Body of pancreas (tissue), 4 donors: ENCODE measurements around the gene GRAMD2A. TPM values are rescaled to one million over a fixed set of nuclear protein-coding genes. Genes with fewer than 3 reads are reported as not detected.

Source experiments
- ATAC-seq: fragments of 150-250 bp; one replicate; pipeline ENCODE4 v1.9.1; 2016
- DNase-seq, 4 donors: peaks; one replicate each; pipeline ENCODE4 v3.0.0-alpha.2; 2019
- H3K27ac ChIP-seq, 4 donors: fragments of 200-600 bp; sonication (generic); 1 replicate in 3 of 4; 2 replicates in 1 of 4; pipeline versions ENCODE4 v1.5.1 to v1.6.1; 2016 to 2019; ENCODE audit warnings: mild to moderate bottlenecking in 1 of 4, mixed read lengths in 1 of 4, moderate library complexity in 1 of 4
- H3K27me3 ChIP-seq, 2 donors: fragments of 200-600 bp; sonication (generic); one replicate each; pipeline ENCODE4 v1.6.0; 2016; ENCODE audit warnings: mild to moderate bottlenecking in 1 of 2
- H3K36me3 ChIP-seq, 2 donors: fragments of 200-600 bp; sonication (generic); replicated peaks in 1 of 2; 2 replicates each; pipeline ENCODE4 v1.5.1; 2016; ENCODE audit warnings: low read depth in 2 of 2; ENCODE audit not compliant: insufficient read depth in 1 of 2
- H3K4me1 ChIP-seq: fragments of 200-600 bp; sonication (generic); one replicate; pipeline ENCODE4 v1.6.0; 2016
- H3K4me3 ChIP-seq, 2 donors: fragments of 200-600 bp; sonication (generic); 1 replicate in 1 of 2; 2 replicates in 1 of 2; pipeline ENCODE4 v1.5.1; 2016 to 2019
- H3K9me3 ChIP-seq, 3 donors: fragments of 200-600 bp; sonication (generic); 1 replicate in 2 of 3; 2 replicates in 1 of 3; pipeline ENCODE4 v1.5.1; 2016
- POLR2A ChIP-seq, 3 donors: fragments of 450-650 bp; IDR thresholded peaks; one replicate each; pipeline ENCODE4 v1.6.1; 2016; ENCODE audit warnings: antibody characterized with exemption in 3 of 3, mild to moderate bottlenecking in 2 of 3
- WGBS, 2 donors: methylation state at CpG; one replicate each; pipeline ENCODE4 v1.1.5; 2017; 5-methylcytosine and 5-hydroxymethylcytosine counted together
- intact Hi-C: fragments of 100-400 bp; cut with DNase I; formaldehyde crosslinking; loops from one replicate; pipeline ENCODE4 v1.15.1; 2023
- total RNA-seq, 2 donors: library from RNA; depleted of rRNA; stranded (reverse); fragments of >200 nt; gene quantifications; one replicate each; pipeline ENCODE4 v1.1.0, GENCODE V29; 2016
- TF ChIP-seq, protein P1 (sequence below), 7 experiments: fragments of 450-650 bp in 4 of 7; fragments of 200-600 bp in 3 of 7; sonication (generic) in 3 of 7; IDR thresholded peaks; one replicate each; pipeline ENCODE4 v1.5.1; 2016 to 2019; ENCODE audit warnings: antibody characterized with exemption in 7 of 7

Gene GRAMD2A
- total RNA-seq, 2 donors from 2014 or later, result 0.26 TPM; not detected in 1

DNA sequence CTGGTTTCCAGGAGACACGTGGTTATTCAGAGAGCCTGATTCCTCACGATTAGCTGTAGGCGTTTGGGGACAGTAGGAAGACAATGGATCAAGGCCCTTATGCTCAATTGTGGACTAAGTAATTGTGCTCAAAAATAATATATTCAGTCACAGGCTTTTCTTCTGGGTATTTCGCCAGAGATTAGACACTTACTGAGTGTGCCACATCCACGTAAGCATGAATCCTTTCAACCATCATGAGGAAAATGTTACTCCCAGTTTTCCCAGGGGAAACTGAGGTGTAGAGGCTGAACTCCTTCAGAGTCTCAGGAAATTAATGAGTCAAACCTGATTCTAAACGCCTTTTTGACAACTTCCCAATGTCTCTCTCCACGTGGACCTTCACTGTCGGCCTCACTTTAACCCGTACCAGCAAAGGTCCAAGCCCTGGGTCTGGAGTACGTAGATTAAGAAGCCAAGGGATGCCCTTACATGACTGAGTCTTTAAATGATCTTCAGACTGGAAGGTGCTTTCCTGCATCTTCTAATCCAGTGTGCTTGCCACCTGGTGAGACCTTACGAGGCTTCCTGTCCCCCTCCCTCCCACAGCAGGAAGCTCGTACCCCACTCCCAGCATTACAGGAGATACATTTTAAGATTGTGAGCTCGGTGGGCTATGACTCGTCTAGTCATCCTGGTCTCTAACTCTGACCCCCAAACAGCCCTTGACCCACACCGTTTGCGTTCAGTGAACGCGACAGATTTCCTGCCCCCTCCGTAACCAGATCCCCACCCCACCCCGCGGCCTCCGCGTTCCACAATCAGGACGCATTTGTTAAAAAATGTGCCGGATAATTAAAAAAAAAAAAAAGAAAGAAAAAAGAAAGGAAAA lies 31.7 kb upstream of the GRAMD2A start:
- intact Hi-C loops, result no loop called here
- ATAC-seq (no peak), DNase-seq (no peak)
- H3K36me3 ChIP-seq, result no peaks in the 10 kb centered on the region
- H3K9me3 ChIP-seq, result no peaks in the 10 kb centered on the region
- WGBS, 2 donors, result 11 to 14% methylated on average over 25 of the region's 25 CpGs
- no peak for TF ChIP-seq POLR2A (IDR thresholded peaks at IDR 0.05)
- TF ChIP-seq, protein P1, sequence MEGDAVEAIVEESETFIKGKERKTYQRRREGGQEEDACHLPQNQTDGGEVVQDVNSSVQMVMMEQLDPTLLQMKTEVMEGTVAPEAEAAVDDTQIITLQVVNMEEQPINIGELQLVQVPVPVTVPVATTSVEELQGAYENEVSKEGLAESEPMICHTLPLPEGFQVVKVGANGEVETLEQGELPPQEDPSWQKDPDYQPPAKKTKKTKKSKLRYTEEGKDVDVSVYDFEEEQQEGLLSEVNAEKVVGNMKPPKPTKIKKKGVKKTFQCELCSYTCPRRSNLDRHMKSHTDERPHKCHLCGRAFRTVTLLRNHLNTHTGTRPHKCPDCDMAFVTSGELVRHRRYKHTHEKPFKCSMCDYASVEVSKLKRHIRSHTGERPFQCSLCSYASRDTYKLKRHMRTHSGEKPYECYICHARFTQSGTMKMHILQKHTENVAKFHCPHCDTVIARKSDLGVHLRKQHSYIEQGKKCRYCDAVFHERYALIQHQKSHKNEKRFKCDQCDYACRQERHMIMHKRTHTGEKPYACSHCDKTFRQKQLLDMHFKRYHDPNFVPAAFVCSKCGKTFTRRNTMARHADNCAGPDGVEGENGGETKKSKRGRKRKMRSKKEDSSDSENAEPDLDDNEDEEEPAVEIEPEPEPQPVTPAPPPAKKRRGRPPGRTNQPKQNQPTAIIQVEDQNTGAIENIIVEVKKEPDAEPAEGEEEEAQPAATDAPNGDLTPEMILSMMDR (IDR thresholded peaks at IDR 0.05), result no peak
- peak overlapping the region in 3 of 4 donors; percentile 88 to 94 (median 93) for H3K27ac ChIP-seq
- peaks cover 38% of the 10 kb centered on the region for H3K4me1 ChIP-seq
- peak overlapping the region; percentile 74 to 82 for H3K4me3 ChIP-seq
- H3K27me3 ChIP-seq, result no peaks in the 10 kb centered on the region

DNA sequence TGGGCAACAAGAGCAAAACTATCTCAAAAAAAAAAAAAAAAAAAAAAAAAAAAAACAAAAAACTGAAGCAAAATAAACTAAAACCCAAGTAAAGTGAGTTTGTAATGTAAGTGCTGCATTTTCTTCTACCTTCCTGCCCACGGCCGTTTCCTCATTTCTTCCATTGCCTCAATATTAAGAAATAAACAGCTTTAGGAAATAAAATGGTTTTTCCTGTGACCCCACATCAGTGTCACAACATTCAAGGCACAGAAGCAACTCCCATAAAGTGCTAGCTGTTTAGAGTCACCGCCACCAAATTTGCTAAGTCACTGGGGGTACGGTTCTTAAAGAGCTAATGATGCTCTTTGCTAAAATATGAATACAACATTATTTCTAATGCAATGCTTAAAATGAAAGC lies 30.1 kb upstream of the GRAMD2A start:
- H3K4me3 ChIP-seq, result no peak overlapping the region
- ATAC-seq (no peak), DNase-seq (no peak)
- H3K36me3 ChIP-seq, result no peaks in the 10 kb centered on the region
- intact Hi-C loops, result no loop called here
- TF ChIP-seq, protein P1 (IDR thresholded peaks at IDR 0.05), result no peak
- no peak for TF ChIP-seq POLR2A (IDR thresholded peaks at IDR 0.05)
- no peaks in the 10 kb centered on the region for H3K27me3 ChIP-seq
- peak overlapping the region in 1 of 4 donors; percentile 94 for H3K27ac ChIP-seq
- H3K9me3 ChIP-seq, result no peaks in the 10 kb centered on the region
- H3K4me1 ChIP-seq, result peaks cover 35% of the 10 kb centered on the region
- 75 to 91% methylated on average over 4 of the region's 4 CpGs for WGBS, 2 donors

DNA sequence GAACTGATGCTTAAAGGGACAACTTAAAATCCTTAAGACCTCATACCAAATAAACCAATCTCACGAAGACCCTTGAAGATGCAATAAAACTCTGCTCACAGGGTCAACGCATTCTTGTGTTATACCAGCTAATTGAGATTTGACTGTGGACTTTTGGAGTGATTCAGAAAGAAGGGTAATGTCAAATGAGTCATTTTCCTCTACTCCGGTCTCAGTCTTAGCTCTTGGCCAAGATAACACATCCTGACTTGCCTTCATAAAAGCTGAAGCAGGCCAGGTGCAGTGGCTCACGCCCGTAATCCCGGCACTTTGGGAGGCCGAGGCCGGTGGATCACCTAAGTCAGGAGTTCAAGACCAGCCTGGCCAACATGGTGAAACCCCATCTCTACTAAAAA lies 29.6 kb upstream of the GRAMD2A start:
- H3K4me1 ChIP-seq, result peaks cover 30% of the 10 kb centered on the region
- intact Hi-C loops, result no loop called here
- no peaks in the 10 kb centered on the region for H3K36me3 ChIP-seq
- DNase-seq, result no peak
- H3K4me3 ChIP-seq, result no peak overlapping the region
- peak overlapping the region in 3 of 4 donors; percentile 8 to 59 (median 35) for H3K27ac ChIP-seq
- no peaks in the 10 kb centered on the region for H3K9me3 ChIP-seq
- no peak for TF ChIP-seq POLR2A (IDR thresholded peaks at IDR 0.05)
- TF ChIP-seq, protein P1 (IDR thresholded peaks at IDR 0.05), result no peak
- H3K27me3 ChIP-seq, result no peaks in the 10 kb centered on the region
- no peak for ATAC-seq
- WGBS, 2 donors, result 47 to 51% methylated on average over 8 of the region's 8 CpGs

DNA sequence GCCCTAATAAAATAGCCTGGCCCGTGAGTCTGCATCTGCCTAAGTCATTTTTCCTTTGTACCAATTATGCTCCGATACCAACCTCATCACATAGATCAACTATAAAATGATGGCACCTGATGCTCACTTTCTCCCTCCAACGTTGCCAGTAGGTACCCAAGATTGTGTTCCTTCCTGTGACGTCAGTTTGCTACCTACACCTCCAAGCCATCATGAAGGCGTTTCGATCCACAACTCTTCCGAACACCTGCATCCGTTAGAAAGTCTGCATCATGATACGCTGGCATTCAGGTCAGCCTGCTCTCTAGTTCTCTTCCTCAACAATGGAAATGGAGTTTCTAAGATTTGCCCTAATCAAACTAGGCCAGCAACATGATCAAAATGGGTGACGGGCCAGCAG lies 25.7 kb upstream of the GRAMD2A start:
- H3K27ac ChIP-seq, result no peak overlapping the region
- H3K4me3 ChIP-seq, result no peak overlapping the region
- H3K9me3 ChIP-seq, result no peaks in the 10 kb centered on the region
- H3K27me3 ChIP-seq, result no peaks in the 10 kb centered on the region
- WGBS, 2 donors, result 90 to 93% methylated on average over 10 of the region's 10 CpGs
- ATAC-seq (no peak), DNase-seq (no peak)
- intact Hi-C loops, result no loop called here
- TF ChIP-seq, protein P1 (IDR thresholded peaks at IDR 0.05), result no peak
- no peak for TF ChIP-seq POLR2A (IDR thresholded peaks at IDR 0.05)
- H3K36me3 ChIP-seq, result peaks cover 0 to 5% of the 10 kb centered on the region in 2 donors
- peaks cover 13% of the 10 kb centered on the region for H3K4me1 ChIP-seq
